Fibroblast of the conjunctiva (primary cell): ENCODE results near the gene OSBPL6.
A peak's percentile ranks its signal among the peaks of the same experiment; 100 is the strongest.

Experiments used
- DNase-seq: peaks from one replicate; pipeline ENCODE4 v3.0.0-alpha.2; 2010; ENCODE audit warnings: low read depth

OSBPL6 gene

DNA sequence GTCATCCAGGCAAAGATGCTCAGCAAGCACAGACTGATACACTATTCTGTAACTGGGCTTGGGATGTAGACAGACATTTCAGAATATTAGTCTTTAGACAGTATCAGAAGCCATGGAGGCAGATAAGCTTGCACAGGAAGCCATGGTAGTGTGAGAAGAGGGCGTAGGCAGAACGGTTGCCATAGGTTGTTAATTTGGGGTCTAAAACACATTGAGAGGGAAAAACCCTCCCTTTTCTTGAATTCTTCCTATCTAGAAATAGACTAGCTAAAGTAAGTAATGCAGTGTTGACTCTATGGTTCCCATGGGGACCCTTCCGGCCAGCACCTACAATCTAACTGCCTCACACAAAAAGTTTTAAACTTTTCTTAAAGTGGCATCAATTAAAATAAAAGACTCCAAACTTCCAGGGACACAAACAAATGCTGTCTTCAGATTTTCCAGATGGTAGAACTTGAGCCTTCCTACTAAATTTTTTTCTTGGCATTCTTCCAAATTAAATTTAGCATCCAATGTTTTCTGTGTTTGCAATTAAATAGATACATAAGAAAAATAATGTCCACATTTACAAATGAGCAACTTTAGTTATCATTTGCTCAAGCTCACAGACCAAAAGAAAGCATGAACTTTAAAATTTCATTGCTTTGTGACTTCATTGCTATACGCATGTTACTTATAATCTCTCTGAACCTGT is 254.8 kb downstream of the OSBPL6 start:
- DNase-seq = no peak

- DNase-seq = no peak
Observed at GRCh38 chr2:178449700-178450523, 255.6 kb downstream of the OSBPL6 start.

- no peak for DNase-seq
Observed at GRCh38 chr2:178450524-178450773, 256.1 kb downstream of the OSBPL6 start.

DNA sequence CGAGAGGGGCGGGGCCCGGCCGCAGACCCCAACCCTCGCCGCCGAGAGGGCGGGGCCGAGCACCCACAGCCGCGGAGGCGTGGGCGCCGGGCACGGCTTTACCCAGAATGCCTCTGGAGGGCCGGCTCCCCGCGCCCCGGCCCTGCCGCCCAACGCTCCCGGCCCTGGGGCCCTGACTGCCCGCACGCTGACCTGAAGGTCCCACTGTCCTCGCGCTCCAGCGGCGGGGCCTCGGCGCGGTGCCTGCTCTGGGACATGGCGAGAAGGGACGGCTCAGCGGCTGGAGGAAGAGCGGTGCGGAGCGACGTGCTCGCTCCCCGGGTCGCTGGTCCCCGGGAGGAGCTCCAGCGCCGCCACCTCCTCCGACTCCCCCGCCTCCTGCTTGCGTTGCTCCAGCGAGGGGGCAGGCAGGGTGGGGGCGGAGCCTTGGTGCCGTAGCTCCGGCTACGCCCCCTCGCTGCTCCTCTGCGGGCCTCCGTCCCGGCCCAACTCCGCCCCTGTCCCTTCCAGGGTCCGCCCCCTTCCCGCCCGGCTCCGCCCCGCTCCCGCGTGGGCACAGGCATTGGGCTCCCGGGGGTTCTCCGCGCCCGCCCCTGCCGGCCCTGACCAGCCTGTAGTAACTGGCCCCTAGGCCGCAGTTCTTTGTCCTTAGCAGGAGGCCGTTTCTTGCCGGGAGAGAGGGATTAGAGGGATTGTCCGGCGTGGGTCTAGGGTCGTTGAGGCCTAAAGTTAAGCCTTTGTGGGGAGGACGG is 256.6 kb downstream of the OSBPL6 start, which contains the start of the genes PJVK and PRKRA:
TSS of gene PJVK (plus strand) at position 605 of the 752 bp plus-strand sequence. CDS start 2,032 bp downstream, outside the sequence.
TSS of gene PRKRA (minus strand) at position 402 of the 752 bp plus-strand sequence. CDS start at position 257, 145 bp downstream.
- peak; percentile 95 for DNase-seq

- no peak for DNase-seq
Observed at GRCh38 chr2:178452334-178452733, 258.0 kb downstream of the OSBPL6 start.
